GM18517 (cell line): ENCODE results near the gene UTF1.

ENCODE experiments used
- ATAC-seq: cut with Tn5 transposase; IDR thresholded peaks from one replicate; pipeline ENCODE4 v1.9.1; 2021; ENCODE audit warnings: mild to moderate bottlenecking, moderate library complexity; ENCODE audit not compliant: unreplicated experiment

Gene UTF1

DNA sequence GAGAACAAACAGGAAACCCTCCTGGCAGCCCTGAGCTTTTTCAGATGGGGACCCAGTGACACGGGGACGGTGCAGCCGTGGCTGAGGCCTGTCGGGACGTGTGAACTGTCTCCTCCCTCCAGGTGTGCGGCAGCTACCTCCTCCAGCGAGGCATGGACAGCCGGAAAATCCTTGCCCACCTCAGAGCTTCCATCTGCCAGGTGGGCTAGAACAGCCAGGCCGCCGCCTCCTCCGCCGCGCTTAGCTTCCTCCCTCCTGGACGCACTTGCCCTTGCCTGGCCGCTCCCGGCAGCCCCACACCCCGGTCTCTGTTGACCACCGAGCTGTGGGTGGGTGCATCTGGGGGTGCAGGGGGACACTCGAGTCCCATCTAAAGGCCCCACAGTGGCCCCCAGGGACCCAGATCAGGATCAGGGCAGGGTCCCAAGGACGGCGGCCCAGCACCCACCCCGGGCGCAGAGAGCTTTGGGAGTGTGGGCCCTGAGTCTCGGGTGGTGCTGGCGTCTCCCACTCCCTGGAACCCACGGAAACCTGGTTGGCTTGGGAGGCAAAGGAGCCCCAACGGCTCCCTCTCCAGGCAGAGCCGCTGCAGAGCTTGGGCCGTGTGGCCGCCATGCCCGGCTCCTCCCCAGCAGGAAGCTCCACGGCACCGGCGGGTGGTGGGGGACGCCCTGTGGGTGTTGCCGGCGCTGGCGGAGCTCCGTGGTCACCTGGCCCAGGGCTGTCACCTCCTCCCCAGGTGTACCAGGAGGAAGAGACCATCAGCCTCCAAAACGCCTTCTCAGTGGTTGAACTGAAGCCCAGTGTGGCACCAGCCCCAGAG lies 32.9 kb upstream of the UTF1 start:
- ATAC-seq, result no peak

DNA sequence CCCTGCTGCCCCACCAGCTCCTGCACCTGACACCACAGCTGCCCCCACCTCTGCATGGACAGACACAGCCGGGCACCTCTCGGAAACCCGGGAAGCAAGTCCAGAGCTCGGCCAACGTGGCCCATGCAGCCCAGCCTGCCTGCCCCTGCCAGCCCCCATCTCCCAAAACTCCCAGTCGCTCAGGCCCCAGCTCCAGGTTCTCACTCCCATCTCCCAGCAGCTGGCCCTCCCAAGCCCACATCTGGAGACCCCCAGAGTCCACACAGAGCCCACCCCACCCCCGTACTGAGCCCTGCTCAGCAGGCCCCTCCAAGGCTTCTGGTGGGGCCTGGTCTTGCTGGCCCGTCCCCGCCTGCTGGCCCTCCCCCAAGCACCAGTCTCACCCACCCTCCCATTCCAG lies 32.2 kb upstream of the UTF1 start:
- ATAC-seq, result no peak

DNA sequence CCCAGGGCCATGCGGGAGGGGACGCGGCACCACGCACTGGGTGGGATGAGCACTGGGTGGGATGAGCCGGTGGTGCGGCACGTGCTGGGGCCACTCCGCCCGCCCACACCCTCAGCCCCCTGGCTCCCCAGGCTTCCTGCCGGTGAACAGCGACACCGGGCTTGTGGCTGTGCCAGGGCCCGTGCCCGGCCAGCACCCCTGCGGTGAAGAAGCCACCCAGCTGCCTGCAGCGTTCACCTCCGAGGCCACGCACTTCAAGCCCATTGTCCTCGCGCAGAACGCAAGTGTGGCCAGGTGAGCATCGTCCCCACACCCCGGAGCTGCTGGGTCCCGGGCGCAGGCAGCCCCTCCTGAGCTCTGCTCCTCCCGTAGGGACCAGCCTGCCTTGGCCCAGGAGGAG lies 31.8 kb upstream of the UTF1 start:
- no peak for ATAC-seq

DNA sequence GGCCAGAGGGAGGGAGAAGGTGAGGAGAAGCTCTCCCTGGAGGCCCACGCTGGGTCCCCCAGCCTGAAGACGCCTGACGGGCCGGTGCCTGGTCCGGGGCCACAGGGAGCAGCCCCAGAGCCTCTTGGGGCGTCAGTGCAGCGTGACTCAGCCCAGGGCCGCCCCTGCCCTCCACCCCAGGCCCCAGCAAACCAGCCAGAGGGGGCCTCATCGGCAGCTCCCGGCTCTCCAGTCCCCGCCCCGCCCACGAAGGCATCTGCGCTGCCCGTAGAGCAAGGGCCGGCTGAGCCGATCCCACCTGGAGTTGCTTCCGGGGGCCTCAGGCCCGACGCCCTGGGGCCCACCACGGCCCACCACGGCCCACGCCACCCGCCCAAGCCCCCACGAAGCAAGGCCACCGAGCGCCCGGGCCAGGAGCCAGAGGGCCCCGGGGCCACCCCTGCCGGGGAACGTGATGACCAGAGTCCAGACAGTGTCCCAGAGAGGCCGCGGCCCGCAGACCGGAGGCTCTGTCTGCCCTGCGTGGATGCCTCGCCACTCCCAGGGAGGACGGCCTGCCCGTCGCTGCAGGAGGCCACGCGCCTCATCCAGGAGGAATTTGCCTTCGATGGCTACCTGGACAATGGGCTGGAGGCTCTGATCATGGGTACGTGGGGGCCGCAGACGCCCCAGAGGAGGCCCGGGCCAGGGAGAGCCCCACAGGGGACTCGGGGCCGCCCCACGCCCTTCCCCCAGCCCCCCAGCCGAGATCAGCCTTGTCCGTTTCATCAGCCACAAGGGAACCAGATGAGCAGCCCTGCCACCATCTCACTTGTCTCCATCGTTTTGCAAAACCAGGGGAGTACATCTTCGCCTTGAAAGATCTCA lies 31.2 kb upstream of the UTF1 start:
- no peak for ATAC-seq

DNA sequence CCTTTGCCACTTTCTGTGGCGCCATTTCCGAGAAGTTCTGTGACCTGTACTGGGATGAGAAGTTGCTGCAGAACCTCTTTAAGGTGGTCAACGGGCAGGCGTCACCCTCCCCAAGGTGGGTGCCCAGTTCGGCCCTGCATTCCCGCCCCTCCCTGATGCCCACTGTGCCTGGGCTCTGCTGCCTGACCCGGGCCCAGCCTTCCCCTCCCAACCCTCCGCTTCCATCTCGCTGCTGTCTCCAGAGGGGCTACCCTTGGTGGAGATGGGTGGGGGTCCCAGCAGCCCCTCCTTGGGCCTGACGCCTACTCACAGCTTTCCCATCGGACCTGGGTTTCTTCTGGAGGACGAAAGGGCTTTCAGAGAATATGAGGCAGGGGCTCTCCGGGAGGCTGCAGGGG lies 30.5 kb upstream of the UTF1 start:
- ATAC-seq, result no peak

DNA sequence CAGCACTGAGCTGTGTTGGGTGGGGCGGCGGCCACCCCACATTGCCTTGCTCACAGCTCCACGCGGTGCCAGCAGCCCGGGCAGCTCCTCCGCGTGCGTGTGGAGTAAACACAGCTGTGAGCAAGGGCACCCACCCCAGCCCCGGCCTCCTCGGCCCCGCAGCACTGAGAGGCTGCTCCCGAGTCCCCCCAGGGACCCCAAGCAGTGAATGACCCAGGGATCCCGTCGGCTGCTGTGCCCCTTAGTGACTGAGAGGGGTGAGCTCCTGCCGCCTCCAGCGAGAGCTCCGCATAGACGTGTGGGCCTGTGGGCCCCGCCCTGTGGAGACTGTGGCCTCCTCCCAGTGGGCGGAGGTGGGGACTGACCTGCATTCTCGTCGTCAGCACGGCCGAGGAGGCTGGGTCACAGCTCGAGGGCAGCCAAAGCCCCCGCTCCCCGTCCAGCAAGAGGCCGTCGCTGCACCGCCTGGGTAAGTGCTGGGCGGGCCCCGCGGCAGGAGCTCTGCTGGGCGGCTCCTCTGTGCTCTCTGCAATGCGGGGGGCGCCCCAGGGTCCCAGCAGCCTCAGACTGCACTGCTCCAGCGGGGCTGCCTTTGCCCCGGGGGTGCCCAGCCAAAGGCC lies 29.9 kb upstream of the UTF1 start:
- ATAC-seq, result no peak

DNA sequence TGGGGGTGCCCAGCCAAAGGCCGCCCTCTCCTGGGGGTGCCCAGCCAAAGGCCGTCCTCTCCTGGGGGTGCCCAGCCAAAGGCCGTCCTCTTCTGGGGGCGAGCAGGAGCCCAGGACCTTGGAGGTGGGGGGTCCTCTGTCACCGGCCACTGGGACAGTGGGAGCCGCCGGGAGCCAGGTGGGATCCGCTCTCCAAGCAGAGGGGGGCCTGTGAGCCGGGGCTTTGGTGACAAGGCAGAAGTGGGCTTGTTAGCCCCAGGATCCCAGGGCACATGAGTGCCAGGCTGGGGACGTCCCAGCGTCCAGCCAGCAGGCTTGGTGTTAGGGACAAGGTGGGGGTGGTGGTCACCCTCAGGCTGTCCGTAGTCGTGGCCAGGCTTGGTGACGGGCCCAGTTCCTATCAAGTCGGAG lies 29.4 kb upstream of the UTF1 start:
- ATAC-seq, result no peak

DNA sequence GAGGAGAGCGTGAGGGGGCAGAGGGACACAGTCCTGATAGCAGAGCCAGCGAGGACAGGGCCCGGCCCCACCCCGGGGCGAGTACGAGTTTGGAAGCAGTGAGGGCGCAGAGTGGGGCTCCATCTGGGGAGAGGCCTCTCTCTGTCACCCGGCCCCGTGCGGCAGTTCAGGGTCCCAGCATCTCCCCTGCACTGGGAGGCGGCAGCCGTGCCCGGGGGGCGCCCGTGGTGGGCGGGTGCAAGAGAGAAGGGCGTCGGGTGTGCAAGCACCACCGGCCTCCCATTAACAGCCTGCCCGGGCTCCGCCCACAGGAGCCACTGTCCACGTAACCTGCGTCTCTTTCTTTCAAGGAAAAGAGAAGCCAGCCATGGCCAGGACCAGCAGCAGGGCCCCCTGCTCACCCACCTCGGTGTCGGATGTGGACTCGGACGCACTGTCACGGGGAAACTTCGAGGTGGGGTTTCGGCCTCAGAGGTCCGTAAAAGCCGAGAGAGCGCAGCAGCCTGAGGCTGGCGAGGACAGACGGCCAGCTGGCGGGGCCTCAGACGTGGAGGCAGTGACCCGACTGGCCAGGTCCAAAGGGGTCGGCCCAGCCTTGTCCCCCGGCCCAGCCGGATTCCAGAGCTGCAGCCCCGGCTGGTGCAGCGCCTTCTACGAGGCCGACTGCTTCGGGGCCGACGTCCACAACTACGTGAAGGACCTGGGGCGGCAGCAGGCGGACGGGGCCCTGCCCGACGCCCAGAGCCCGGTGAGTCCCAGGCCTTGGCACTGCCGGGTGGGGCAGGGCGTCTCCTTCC lies 28.7 kb upstream of the UTF1 start:
- no peak for ATAC-seq

DNA sequence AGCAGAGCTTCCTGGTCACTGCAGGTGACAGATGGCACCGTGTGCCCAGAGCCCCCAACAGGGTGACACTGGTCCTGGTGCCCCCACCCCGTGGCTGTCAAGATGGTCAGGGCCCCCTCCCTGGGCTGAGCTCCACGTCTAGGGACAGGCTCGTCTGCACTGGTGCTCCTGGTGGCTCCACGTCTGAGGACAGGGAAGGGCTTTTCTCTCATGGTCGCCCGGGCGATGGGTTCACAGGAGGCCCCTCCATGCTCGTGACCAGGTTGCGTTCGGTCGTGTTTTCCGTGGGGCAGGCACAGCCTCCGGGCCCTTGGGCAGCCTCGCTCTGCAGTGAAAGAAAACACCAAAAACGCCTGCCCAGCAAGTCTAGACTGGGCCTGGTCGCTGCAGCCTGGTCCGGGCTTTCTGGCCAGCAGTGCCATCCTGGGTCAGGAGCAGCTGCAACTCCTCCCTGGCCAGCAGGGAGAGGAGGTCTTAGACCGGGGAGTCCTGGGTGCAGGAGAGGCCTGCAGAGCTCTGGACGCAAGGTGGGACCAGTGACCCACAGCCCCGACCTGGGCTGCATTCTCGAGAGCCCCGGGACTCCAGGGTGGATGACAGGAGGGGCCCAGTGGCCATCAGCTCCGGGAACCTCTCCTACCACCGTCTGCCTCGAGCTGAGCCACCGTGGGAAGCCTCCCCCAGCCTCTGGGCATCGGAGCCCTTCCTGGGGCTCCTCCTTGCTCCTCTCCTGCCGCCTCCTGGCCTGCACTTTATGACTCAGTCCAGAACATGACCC lies 27.9 kb upstream of the UTF1 start:
- ATAC-seq, result no peak

DNA sequence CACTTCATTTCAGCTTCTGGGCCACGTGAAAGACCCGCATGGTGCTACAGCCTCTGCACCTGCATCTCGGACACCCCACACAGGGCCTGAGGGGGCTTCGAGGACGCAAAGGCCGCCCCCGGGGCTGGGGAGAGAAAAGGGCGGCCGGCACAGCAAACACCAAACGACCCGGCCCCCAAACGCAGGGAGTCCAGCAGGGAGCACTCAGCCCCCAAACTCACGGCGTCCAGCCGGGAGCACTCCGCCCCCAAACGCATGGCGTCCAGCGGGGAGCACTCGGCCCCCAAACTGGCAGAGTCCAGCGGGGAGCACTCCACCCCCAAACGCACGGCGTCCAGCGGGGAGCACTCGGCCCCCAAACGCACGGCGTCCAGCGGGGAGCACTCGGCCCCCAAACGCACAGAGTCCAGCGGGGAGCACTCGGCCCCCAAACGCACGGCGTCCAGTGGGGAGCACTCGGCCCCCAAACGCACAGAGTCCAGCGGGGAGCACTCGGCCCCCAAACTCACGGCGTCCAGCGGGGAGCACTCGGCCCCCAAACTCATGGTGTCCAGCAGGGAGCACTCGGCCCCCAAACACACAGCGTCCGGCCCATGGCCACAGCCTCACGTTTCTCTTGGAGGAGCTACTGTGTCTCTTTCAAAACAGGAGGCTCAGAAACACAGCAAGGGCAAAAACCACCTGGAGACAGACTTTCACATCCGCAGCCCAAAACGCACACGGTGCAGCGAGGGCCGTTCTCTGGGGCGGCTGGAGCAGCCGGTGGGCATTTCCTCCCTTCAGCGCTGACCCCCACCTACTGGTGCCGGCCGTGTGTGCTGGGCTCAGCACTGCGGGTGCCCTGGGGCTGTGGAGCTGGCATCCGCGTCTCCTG lies 27.0 kb upstream of the UTF1 start:
- ATAC-seq, result no peak

DNA sequence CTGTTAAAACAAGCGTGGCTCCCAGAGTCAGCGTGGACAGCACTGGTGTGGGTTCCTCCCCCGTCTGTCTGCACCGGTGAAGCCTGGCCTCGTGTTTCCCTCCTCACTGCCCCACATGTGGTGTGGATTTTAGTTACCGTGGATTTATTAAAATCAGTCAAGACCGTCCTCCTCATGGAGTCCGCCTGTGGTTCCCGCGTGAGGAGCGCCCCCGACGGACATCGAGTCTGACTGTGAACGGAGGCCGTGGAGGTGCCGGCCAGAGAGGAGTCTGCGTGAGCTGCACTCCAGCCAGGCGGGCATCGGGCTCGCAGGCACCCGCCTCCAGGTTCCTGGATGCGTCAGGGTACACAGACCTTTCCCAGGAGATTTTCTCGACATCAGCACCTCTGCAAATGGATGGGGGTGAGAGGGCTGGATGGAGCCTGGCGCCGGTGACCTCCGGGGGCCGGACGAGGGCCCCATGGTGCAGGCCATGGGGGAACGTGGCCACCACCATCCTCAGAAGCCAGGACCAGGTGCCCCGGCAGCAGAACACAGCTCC lies 26.3 kb upstream of the UTF1 start:
- no peak for ATAC-seq

DNA sequence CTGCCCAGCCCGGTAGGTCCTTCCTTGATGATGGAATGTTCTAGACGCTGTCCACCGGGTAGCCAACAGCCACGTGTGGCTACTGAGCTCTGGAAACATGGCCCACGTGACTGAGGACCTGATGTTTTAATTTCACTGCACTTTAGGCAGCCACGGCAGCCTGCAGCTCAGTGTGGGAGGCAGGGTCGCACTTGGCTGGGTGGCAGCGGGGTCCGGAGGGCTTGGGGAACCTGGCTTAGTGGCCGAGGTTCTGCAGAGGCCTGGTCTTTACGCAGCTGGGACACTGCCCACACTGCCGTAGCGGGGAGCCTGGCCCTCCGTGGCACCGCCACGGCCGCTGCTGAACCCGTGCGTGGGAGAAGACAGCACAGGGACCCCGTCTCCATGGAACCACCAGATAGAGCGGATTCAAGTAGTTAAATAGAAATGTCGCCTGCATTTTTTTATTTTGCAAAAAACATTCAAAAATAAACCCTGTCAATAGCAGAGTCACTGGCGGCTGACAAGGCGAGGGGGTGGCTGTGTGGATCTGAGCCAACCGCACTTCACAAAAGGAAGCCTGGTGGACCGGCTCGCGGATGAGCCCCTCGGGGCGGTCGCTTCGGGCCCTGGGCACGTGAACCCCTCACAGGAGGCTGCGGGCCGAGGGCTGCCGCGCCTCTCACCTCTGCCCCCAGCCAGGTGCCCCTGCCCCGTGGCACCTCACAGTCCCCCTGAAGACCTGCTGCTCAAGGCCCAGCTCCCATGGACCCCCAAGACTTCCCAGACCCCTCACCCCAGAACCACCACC lies 25.6 kb upstream of the UTF1 start:
- ATAC-seq, result no peak

DNA sequence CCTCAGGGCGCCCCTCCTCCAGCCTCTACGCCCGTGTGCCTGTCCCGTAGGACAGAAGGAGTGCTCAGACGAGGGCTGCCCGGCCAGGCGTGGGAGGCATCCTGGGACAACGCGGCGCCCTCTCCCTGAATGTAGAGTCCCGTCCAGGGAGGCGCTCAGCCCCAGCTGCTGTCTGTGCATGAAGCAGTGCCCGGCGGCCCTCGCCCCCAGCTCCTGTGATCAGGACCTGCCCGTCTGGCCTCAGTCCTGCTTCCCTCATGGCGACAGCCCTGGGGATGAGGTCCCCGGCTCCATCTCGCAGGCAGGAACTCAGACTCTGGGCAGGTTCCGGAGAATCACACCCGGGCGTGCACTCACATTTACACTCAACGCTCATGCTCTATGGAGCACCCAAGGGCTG lies 24.9 kb upstream of the UTF1 start:
- no peak for ATAC-seq

DNA sequence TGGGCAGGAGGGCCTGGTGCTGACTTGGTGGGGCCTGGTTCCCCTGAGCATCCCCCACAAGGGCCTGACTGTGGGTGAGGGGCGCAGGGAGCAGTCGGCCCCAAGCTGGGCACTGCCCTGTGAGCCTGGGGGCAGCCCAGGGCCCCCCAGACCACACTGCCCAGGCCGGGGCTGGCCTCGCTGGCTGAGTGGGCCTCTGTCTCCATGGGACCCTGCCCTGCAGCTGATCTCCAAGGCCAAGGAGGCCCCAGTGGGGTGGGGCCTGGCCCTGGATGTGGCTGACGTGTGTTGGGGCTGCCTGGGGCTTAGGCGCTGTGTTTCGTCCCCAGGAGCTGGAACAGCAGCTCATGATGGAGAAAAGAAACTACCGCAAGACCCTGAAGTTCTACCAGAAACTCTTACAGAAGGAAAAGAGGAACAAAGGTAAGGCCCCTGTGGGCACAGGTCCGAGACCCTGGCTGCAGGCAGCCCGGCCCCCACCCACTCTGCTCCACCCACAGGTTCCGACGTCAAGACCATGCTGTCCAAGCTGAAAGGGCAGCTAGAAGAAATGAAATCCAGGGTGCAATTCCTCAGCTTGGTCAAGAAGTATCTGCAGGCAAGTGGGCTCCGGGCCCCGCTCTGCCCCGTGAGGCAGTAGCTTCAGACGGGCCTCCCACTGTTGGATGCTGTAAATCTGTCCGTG lies 23.5 kb upstream of the UTF1 start:
- no peak for ATAC-seq

DNA sequence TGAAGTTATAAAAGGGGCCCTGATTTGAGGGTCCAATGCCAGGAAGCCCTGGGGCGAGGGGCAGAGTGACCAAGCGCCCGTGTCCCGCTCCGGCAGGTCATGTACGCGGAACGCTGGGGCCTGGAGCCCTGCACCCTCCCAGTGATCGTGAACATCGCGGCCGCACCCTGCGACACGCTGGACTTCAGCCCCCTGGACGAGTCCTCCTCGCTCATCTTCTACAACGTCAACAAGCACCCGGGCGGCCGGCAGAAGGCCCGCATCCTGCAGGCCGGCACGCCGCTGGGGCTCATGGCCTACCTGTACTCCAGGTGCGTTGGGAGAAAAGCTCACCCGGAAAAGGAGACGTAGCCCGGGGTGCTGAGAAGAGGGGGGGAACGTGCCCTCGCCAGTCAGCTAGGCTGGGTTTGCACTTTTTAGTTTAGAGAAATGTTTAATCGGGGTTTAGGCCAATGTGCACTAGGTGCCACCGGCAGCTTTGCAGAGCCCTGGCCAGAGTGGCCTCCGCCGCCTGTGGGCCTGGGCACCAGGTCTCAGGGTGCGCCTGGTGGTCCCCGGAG lies 22.9 kb upstream of the UTF1 start:
- ATAC-seq, result no peak

DNA sequence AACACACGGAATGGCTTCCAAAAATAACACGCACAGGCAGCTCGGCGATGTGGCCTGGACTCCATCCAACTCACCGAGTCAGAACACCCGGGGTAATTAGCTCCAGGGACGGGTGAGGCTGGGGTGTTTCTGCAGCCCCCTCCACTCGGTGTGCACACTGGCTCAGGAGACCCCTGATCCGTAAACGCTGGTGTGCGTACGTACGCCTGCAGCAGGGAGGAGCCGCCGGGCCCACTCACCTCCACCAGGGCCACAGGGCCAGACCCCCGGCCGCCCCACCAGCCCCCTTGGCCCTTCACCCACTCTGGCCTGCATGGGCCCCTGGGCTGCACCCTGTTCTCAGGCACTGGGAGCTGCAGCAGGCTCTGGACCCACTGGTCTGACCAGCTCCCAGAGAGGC lies 22.4 kb upstream of the UTF1 start:
- ATAC-seq, result no peak

DNA sequence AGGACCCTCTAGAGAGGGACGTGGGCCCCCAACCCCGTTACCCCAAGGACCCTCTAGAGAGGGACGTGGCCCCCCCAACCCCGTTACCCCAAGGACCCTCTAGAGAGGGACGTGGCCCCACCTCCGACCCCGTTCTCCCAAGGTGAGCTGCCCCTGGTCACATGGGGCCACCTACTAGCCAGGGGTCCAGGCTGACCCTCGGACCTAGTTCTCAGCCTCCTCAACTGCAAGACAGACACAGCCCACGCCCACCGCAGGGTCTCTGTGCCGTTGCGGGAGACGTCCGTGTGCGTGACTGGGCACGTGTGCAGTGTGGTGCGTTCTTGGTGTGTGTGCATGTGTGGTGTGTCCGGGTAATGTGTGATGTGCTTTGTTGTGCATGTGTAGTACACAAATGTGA lies 21.6 kb upstream of the UTF1 start:
- no peak for ATAC-seq
